GM19035 (cell line): ENCODE measurements around the gene CRPPA.
A peak's percentile ranks its signal among the peaks of the same experiment; 100 is the strongest.
"Not testable (repeated sequence)": the region's sequence is repeated elsewhere in the genome, so short reads cannot be mapped to it uniquely, and the experiment has no call there.

Experiments
- ATAC-seq: cut with Tn5 transposase; IDR thresholded peaks from one replicate; pipeline ENCODE4 v1.9.1; 2021; ENCODE audit not compliant: unreplicated experiment

Gene CRPPA

GRCh38 chr7:16421333-16422102 is at the start of gene CRPPA:
CRPPA (minus strand) TSS chr7:16421538; CDS start chr7:16421322, 216 bp downstream.
- ATAC-seq: peak; percentile 45

- no peak for ATAC-seq
Observed at GRCh38 chr7:16465469-16466361, 44.4 kb upstream of the CRPPA start, which contains the start of gene SOSTDC1. SOSTDC1 (minus strand) TSS chr7:16465738; CDS start chr7:16465668, 70 bp downstream.

- ATAC-seq: no peak
Observed at GRCh38 chr7:16463949-16464715, 42.8 kb upstream of the CRPPA start.

GRCh38 chr7:16463520-16463919 is 42.2 kb upstream of the CRPPA start:
- no peak for ATAC-seq

- ATAC-seq: no peak
Observed at GRCh38 chr7:16462431-16462889, 41.1 kb upstream of the CRPPA start.

GRCh38 chr7:16460789-16461493 is 39.6 kb upstream of the CRPPA start:
- ATAC-seq: no peak

- not testable (repeated sequence) for ATAC-seq
Observed at GRCh38 chr7:16456303-16456702, 35.0 kb upstream of the CRPPA start.

- ATAC-seq: no peak
Observed at GRCh38 chr7:16455591-16455990, 34.3 kb upstream of the CRPPA start.

GRCh38 chr7:16450366-16450765 is 29.0 kb upstream of the CRPPA start:
- no peak for ATAC-seq

GRCh38 chr7:16447876-16448275 is 26.5 kb upstream of the CRPPA start:
- ATAC-seq: no peak

- ATAC-seq: no peak
Observed at GRCh38 chr7:16446508-16446907, 25.2 kb upstream of the CRPPA start.

GRCh38 chr7:16443871-16444270 is 22.5 kb upstream of the CRPPA start:
- not testable (repeated sequence) for ATAC-seq

GRCh38 chr7:16438988-16439387 is 17.6 kb upstream of the CRPPA start:
- ATAC-seq: no peak

GRCh38 chr7:16436306-16436705 is 15.0 kb upstream of the CRPPA start:
- no peak for ATAC-seq

- ATAC-seq: no peak
Observed at GRCh38 chr7:16433568-16434122, 12.3 kb upstream of the CRPPA start.

- no peak for ATAC-seq
Observed at GRCh38 chr7:16432425-16432731, 11.0 kb upstream of the CRPPA start.

- ATAC-seq: peak; percentile 62
Observed at GRCh38 chr7:16431646-16432424, 10.5 kb upstream of the CRPPA start.

- ATAC-seq: no peak
Observed at GRCh38 chr7:16430133-16430532, 8.8 kb upstream of the CRPPA start.

GRCh38 chr7:16428672-16429071 is 7.3 kb upstream of the CRPPA start:
- no peak for ATAC-seq
